HTERT RPE-1 (cell line): ENCODE measurements around the gene TUFM.
"Not testable (repeated sequence)": the region's sequence is repeated elsewhere in the genome, so short reads cannot be mapped to it uniquely, and the experiment has no call there.

Source experiments
- in situ Hi-C: fragments of 300-500 bp; cut with MboI; formaldehyde crosslinking; loops from 4 replicates; pipeline ENCODE4 v1.14.3; 2020; ENCODE audit warnings: low sequenced_read_pairs

TUFM gene

GRCh38 chr16:28839004-28839639 is 7.0 kb downstream of the TUFM start:
- in situ Hi-C loops, result no loop called here

- in situ Hi-C loops, result no loop called here
These were observed 7.6 kb downstream of the TUFM start for GRCh38 chr16:28838558-28838918.

DNA sequence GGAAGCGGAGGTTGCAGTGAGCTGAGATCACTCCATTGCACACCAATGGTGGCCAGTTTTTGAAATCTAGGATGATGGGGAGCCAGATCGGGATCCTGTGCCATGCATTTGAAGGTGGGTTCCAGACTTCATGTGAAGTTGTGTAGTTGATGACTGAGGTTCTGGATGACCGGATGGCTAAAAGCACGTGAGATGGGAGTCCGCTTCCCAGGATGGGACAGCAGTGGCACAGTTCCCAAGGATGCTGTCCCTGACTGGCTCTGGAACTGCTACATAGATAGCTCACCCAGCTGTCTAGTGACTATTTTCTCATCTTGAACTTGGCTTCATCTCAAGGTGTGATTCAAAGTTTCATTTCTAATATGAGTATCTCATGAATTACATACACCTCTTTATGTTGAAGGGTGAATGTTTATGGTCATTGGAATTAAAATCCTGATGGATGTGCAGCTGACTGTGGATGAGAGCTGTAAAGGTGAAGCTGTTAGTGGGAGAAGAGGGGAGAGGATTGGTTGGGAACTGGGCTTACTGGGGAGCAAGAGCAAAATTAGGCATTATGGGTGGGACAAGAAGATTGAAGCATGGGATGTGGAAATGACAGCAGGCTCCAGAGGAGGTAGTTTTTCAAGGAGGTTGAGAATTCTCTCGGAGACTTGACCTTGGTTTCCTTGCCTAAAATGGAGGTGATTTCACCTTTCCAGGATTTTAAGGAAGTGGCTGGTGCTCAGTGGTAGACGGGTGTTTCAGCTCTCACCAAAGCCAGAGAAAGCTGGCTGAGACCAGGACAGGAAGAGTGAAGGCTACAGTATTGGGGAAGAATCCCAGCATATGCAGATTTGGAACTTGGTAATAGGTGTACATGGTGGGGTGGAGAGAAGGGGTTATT is 8.2 kb downstream of the TUFM start:
- in situ Hi-C loops, result no loop called here

DNA sequence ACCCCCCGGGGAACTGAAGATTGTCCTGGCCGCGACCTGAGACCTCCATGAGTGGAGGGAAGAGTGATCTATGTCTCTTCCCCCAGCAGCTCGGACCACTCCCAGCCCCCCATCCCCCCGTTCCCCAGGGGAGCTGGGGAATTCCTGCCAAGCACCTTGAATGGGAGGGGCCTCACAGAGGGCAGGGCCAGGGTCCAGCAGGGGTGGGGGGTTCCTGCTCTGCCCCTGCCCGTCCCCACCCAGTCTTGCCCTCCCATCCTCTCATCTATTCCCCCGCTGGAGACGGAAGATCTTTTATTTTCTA is 9.4 kb downstream of the TUFM start:
- in situ Hi-C loops, result no loop called here

DNA sequence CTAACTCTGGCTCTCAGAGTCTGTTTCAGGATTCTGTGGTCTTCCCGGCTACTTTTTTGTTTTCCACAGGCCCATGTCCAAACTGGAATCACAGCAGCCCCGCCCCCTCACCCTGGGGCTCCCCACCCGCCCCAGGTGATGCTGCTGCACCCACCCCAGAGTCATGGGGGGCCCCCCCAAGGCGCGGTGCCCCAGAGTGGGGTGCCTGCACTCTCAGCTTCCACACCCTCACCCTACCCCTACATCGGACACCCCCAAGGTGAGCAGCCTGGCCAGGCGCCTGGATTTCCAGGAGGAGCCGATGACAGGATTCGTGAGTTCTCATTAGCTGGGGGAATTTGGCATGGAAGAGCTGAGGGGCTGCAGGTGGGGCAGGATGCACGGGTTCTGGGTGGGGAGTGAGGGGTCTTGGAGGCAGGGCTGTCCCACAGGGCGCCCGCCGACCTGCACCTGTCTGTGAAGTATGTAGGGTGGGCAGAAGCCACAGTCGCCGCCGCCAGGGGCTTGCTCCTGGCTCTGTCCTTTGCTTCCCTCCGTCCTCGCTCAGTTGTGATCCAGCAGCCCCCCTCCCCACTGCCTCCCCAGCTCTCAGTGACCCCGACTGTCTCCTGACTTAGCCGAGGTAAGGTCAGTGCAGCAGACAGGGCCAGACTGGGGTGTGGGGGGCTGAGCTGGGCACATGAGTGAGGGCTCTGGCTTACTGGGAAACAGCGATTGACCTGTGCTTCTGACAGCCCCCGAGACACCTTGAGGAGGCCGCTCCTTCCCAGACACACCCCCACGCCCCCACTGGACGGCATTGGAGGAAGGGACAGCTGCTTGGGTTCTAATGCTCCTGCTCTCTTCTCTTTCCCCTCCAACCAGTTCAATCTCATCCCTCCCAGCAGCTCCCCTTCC is 10.0 kb downstream of the TUFM start:
- in situ Hi-C loops, result no loop called here

GRCh38 chr16:28834873-28835863 is 11.0 kb downstream of the TUFM start:
- in situ Hi-C loops, result no loop called here

- in situ Hi-C loops, result no loop called here
These were observed 11.8 kb downstream of the TUFM start for GRCh38 chr16:28834349-28834748.

GRCh38 chr16:28830531-28830930 is 15.6 kb downstream of the TUFM start:
- in situ Hi-C loops, result no loop called here

DNA sequence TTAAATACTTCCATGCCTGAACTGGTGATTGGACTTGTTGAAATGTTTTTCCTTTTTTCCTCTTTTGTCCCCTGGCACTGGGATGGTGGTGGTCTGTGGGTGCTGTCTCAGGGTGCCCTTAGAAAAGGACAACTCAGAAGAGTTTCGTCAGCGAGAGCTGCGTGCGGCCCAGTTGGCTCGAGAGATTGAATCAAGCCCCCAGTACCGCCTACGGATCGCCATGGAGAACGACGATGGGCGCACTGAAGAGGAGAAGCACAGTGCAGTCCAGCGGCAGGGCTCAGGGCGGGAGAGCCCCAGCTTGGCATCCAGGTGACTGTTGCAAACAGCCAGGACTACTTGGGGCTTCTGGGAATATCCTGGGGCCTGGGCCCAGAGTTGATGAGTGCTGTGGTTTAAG is 16.4 kb downstream of the TUFM start:
- in situ Hi-C loops, result no loop called here

DNA sequence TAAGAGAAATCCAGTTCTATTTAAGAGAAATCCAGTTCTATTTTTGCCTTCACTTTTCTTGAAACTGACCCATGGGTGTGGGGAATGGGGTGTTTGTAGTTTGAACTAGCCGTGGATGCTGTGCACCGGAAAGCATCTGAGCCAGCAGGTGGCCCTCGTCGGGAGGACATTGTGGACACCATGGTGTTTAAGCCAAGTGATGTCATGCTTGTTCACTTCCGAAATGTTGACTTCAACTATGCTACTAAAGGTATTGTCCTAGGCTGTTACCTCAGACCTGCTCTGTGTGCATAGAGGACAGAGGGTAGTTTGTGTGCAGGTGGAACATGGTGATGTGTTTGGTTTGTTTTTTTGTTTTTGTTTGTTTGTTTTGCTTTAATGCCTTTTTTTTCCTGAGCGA is 20.0 kb downstream of the TUFM start:
- in situ Hi-C loops, result no loop called here

DNA sequence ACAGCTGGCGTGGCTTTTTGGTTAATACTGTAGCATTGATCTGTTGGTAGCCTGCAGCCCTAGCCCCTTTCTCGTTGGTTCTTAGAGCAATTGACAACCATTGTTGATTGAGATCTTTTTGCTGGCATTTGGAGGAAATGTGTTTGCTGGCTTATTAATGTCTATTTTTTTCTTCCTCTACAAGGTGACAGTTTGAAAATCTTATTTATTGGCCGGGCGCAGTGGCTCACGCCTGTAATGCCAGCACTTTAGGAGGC is 21.5 kb downstream of the TUFM start:
- in situ Hi-C loops, result no loop called here

DNA sequence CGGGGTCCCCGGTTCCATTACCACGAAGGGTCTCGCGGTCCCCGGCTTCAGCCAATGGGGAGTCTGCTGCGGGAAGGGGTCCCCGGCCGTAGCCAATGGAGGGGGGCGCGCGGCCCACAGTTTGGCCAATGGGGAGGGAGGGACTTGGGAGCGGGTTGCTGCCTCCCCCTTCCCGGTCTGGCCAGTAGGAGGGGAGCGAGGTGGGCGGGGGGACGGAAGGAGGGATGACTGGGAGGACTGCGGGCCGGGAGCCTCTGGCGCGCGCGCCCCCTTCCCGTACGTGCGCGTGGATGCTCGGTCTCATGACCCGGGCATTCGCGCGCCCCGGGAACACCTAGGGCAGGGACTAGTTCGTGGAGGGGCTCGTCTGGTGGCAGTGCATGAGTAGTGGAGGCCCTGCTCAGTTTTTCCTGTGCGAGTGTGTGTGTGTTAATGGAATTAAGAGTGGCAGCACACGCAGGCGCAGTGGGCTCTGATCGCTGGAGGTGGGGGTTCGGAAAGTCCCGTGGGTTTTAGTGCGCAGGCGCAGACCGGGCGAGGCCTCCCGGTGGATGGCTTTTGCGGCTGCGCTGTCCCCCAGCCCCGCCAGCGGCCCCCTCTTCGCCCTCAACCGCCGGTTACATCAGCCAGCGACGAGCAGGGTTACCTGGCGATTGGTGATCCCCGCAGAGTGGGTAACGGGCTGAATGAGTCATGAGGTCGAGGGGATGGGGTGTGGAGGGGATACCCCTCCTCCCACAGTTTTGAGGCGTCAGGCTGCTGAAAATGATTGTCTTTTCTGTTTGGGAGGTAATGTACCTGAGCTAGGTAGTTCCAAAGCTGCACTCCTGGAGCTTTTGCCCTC is 22.1 kb downstream of the TUFM start:
- in situ Hi-C loops, result no loop called here

DNA sequence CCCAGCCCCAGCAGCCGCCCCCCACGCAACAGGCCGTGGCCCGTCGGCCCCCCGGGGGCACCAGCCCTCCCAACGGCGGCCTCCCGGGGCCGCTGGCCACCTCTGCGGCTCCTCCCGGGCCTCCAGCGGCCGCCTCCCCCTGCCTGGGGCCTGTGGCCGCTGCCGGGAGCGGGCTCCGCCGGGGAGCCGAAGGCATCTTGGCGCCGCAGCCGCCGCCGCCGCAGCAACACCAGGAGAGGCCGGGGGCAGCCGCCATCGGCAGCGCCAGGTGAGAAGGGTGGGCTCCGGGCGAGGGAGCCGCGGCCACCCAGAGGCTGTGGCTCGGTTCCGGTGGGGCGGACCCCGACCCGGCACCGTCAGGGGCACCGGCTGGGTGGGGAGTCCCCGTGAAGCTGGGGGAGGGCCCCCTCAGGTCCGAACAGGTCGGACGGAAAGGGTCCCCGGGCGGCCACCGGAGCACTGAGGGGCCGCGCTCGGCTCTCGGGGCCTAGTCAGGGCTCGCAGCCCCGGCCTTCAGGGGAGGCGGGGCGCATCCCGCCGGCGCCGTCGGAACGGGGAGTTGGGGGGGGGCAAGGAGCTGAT is 22.8 kb downstream of the TUFM start:
- in situ Hi-C loops, result no loop called here

- in situ Hi-C loops, result no loop called here
These were observed 23.4 kb downstream of the TUFM start, which contains the start of gene ATXN2L for GRCh38 chr16:28822520-28823290. Gene ATXN2L, plus strand, starts transcription at chr16:28822999. Its CDS starts 261 bp downstream, at chr16:28823260.

DNA sequence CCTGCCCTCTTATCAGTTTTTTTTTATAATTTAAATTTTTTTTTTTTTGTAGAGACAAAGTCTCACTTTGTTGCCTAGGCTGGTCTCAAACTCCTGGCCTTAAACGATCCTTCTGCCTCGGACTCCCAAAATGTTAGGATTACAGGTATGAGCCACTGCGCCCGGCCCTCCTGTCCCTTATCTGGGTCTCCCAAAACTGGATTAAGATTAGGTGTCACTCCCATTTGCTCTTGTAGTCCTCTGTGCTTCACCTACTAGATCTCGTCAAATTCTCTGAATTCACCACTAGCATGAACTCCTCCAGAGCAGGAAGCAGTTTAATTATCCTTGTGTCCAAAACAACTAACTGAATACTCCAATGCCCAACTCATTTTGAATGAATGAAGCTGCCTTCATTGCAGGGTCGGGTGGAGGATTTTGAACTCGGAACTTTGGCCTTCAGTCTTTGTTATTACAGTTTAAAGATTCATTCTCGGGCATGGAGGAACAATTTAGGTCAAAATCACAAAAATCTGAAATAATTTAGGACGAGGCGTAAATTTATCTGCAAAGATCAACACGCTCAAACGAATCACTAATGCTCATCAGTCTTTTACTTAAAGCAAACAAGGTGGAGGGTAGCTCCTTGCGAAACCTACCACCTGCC is 24.2 kb downstream of the TUFM start:
- in situ Hi-C loops, result no loop called here

- in situ Hi-C loops, result not testable (repeated sequence)
These were observed 25.6 kb downstream of the TUFM start for GRCh38 chr16:28820546-28820945.

GRCh38 chr16:28820016-28820415 is 26.1 kb downstream of the TUFM start:
- in situ Hi-C loops, result no loop called here

DNA sequence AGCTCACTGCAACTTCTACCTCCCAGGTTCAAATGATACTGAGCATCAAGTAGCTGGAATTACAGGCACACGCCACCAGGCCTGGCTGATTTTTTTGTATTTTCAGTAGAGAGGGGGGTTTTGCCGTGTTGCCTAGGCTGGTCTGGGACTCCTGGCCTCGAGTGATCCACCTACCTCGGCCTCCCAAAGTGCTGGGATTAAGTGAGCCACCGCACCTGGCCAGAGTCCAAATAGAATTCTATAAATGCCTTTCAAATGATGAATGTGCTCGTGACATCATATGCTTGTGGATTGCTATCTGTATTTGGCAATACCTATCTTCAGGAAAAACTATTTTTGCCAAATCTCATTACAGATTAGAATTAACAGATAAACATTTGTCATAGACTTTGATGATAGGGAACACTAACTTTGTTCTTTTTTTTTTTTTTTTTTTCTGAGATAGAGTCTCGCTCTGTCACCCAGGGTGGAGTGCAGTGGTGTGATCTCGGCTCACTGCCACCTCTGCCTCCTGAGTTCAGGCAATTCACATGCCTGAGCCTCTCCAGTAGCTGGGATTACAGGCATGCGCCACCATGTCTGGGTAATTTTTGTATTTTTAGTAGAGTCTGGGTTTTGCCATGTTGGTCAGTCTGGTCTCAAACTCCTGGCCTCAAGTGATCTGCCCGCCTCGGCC is 38.6 kb downstream of the TUFM start:
- in situ Hi-C loops, result not testable (repeated sequence)
